ENCODE measurements around the gene RAB11FIP3. TPM values are rescaled to one million over a fixed set of nuclear protein-coding genes. Genes with fewer than 3 reads are reported as not detected.

RAB11FIP3 gene
- total and polyA plus RNA-seq, 2 of the 13 experiments (the other 11 are each of a cell fraction or from before 2014, with no cell fraction given) = 34.3 to 57.6 TPM

DNA sequence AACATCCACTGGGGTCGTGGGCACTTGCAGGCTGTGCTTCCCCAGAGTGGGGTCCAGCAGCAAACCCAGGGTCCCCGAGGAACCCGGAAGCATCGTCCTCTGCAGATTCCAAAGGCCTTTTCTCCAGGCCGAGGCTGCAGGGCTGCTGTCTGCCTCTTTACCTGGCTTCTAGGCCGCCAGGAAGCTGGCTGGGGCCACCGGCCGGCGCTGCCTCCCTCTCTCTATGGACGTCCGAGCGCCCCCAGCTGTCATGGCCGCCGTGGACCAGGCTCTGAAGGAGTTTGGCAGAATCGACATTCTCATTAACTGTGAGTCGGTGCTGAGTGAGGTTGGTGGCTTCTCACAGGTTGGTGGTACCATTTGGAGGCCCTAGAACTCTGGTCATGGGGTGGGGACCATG, 18.2 kb upstream of the RAB11FIP3 start (continued):
- TF ChIP-seq, protein P1, sequence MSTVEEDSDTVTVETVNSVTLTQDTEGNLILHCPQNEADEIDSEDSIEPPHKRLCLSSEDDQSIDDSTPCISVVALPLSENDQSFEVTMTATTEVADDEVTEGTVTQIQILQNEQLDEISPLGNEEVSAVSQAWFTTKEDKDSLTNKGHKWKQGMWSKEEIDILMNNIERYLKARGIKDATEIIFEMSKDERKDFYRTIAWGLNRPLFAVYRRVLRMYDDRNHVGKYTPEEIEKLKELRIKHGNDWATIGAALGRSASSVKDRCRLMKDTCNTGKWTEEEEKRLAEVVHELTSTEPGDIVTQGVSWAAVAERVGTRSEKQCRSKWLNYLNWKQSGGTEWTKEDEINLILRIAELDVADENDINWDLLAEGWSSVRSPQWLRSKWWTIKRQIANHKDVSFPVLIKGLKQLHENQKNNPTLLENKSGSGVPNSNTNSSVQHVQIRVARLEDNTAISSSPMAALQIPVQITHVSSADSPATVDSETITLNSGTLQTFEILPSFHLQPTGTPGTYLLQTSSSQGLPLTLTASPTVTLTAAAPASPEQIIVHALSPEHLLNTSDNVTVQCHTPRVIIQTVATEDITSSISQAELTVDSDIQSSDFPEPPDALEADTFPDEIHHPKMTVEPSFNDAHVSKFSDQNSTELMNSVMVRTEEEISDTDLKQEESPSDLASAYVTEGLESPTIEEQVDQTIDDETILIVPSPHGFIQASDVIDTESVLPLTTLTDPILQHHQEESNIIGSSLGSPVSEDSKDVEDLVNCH (CRISPR knock-in tag; IDR thresholded peaks at IDR 0.05) = no peak

DNA sequence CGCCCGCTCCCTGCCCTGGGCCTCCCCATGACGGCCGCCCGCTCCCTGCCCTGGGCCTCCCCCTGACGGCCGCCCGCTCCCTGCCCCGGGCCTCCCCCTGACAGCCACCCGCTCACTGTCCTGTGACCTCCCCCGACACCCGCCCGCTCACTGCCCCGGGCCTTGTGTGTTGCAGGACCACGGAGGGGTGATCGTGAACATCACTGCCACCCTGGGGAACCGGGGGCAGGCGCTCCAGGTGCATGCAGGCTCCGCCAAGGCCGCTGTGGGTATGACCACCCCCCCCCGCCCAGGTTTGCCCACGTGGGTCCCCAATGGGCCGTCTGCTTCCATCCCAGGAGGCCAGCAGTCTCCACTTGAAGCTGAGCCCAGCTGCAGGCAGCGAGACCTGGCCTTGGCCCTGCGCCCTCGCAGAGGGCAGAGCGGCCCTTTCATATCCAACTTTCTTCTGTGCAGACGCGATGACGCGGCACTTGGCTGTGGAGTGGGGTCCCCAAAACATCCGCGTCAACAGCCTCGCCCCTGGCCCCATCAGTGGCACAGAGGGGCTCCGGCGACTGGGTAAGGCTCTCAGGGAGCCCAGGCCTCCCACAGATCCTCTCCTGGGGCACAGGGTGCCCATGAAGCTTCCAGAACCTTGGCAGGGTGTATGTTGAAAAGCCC, 14.8 kb upstream of the RAB11FIP3 start:
- Histone ChIP-seq H3K4me2 (ENCODE audit: low read depth, low read length) (no peak overlapping the region), H2AFZ (ENCODE audit: low read length) (no peak overlapping the region), H3K36me3 (replicated peaks in 1 of 2; ENCODE audit: control insufficient read depth in 1 of 2, insufficient read depth in 2 of 2, low read length in 2 of 2) (peaks cover 4 to 11% of the 10 kb centered on the region in 2 experiments; a peak in 4 of 5 replicates), H3K9me3 (ENCODE audit: low read length) (no peaks in the 10 kb centered on the region), H3K27ac (ENCODE audit: extremely low read length, insufficient read depth, low read length) (no peak overlapping the region), H3K4me3 (replicated peaks in 1 of 3; ENCODE audit: insufficient read depth in 1 of 3, low read depth in 2 of 3, low read length in 3 of 3) (no peak overlapping the region), H3K79me2 (ENCODE audit: insufficient read depth, low read length) (no peaks in the 10 kb centered on the region), H3K9ac (ENCODE audit: insufficient read depth, low read depth, low read length) (no peak overlapping the region), H3K4me1 (ENCODE audit: insufficient read depth, low read length) (peaks cover 21% of the 10 kb centered on the region), H3K27me3 (ENCODE audit: control insufficient read depth in 1 of 2, insufficient read depth in 2 of 2, low read length in 2 of 2) (no peaks in the 10 kb centered on the region), H4K20me1 (ENCODE audit: insufficient read depth, low read length) (no peaks in the 10 kb centered on the region)
- no peak for DNase-seq (ENCODE audit: low spot score)
- ChIA-PET POLR2A (interaction anchor here (0.9 kb wide), 1 partner anchor 15 kb away, joined by 3 read pairs; the partner anchor contains the start of gene RAB11FIP3), CTCF (ENCODE audit: low intra/inter-chr PET ratio, low total read pairs) (no interaction called here)
- intact Hi-C loops (cut with micrococcal nuclease; ENCODE audit: unreplicated experiment) (no loop called here), in situ Hi-C loops (cut with HindIII; ENCODE audit: extremely low pct_ligation_motif_present, low pct_unique_long_range_greater_than_20kb) (no loop called here)
- no peak for ATAC-seq
- no peak for FAIRE-seq
- BruUV-seq (replicated peaks) = no TSS peak
- 100% methylated on average over 11 of the region's 36 CpGs for WGBS (ENCODE audit: low lambda C conversion rate)
- TF ChIP-seq ZKSCAN5 (CRISPR knock-in tag; IDR thresholded peaks at IDR 0.05) (no peak), PCBP2 (optimal IDR thresholded peaks at IDR 0.05; ENCODE audit: low read depth, low read length, poor library complexity, severe bottlenecking) (no peak), RBFOX2 (IDR thresholded peaks at IDR 0.05; ENCODE audit: low read depth, low read length) (peak; percentile 63), FOXJ3 (CRISPR knock-in tag; IDR thresholded peaks at IDR 0.05; ENCODE audit: borderline replicate concordance) (no peak), AGO2 (optimal IDR thresholded peaks at IDR 0.05; ENCODE audit: low read depth, low read length) (peak; percentile 75), ZNF337 (CRISPR knock-in tag; IDR thresholded peaks at IDR 0.05; ENCODE audit: borderline replicate concordance, low read depth) (no peak), HCFC1 (IDR thresholded peaks at IDR 0.05; ENCODE audit: low read depth, low read length) (no peak), MXD4 (CRISPR knock-in tag; IDR thresholded peaks at IDR 0.05) (no peak)
- TF ChIP-seq, protein P2, sequence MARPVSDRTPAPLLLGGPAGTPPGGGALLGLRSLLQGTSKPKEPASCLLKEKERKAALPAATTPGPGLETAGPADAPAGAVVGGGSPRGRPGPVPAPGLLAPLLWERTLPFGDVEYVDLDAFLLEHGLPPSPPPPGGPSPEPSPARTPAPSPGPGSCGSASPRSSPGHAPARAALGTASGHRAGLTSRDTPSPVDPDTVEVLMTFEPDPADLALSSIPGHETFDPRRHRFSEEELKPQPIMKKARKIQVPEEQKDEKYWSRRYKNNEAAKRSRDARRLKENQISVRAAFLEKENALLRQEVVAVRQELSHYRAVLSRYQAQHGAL (CRISPR knock-in tag; IDR thresholded peaks at IDR 0.05; ENCODE audit: not compliant biosample characterization) = no peak
- TF ChIP-seq, protein P3, sequence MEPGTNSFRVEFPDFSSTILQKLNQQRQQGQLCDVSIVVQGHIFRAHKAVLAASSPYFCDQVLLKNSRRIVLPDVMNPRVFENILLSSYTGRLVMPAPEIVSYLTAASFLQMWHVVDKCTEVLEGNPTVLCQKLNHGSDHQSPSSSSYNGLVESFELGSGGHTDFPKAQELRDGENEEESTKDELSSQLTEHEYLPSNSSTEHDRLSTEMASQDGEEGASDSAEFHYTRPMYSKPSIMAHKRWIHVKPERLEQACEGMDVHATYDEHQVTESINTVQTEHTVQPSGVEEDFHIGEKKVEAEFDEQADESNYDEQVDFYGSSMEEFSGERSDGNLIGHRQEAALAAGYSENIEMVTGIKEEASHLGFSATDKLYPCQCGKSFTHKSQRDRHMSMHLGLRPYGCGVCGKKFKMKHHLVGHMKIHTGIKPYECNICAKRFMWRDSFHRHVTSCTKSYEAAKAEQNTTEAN (CRISPR knock-in tag; conservative IDR thresholded peaks at IDR 0.05) = no peak
- TF ChIP-seq, protein P4, sequence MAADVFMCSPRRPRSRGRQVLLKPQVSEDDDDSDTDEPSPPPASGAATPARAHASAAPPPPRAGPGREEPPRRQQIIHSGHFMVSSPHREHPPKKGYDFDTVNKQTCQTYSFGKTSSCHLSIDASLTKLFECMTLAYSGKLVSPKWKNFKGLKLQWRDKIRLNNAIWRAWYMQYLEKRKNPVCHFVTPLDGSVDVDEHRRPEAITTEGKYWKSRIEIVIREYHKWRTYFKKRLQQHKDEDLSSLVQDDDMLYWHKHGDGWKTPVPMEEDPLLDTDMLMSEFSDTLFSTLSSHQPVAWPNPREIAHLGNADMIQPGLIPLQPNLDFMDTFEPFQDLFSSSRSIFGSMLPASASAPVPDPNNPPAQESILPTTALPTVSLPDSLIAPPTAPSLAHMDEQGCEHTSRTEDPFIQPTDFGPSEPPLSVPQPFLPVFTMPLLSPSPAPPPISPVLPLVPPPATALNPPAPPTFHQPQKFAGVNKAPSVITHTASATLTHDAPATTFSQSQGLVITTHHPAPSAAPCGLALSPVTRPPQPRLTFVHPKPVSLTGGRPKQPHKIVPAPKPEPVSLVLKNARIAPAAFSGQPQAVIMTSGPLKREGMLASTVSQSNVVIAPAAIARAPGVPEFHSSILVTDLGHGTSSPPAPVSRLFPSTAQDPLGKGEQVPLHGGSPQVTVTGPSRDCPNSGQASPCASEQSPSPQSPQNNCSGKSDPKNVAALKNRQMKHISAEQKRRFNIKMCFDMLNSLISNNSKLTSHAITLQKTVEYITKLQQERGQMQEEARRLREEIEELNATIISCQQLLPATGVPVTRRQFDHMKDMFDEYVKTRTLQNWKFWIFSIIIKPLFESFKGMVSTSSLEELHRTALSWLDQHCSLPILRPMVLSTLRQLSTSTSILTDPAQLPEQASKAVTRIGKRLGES (CRISPR knock-in tag; IDR thresholded peaks at IDR 0.05; ENCODE audit: borderline replicate concordance) = no peak
- TF ChIP-seq, protein P5, sequence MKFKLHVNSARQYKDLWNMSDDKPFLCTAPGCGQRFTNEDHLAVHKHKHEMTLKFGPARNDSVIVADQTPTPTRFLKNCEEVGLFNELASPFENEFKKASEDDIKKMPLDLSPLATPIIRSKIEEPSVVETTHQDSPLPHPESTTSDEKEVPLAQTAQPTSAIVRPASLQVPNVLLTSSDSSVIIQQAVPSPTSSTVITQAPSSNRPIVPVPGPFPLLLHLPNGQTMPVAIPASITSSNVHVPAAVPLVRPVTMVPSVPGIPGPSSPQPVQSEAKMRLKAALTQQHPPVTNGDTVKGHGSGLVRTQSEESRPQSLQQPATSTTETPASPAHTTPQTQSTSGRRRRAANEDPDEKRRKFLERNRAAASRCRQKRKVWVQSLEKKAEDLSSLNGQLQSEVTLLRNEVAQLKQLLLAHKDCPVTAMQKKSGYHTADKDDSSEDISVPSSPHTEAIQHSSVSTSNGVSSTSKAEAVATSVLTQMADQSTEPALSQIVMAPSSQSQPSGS (CRISPR knock-in tag; IDR thresholded peaks at IDR 0.05) = no peak
